Progenitor cell of endocrine pancreas (in vitro differentiated cells): ENCODE measurements around the gene SURF4. TPM values are rescaled to one million over a fixed set of nuclear protein-coding genes. Genes with fewer than 3 reads are reported as not detected.
"Not testable (repeated sequence)": the region's sequence is repeated elsewhere in the genome, so short reads cannot be mapped to it uniquely, and the experiment has no call there.

ENCODE experiments used
- DNase-seq: peaks from one replicate; pipeline ENCODE4 v3.0.0; 2021; ENCODE audit warnings: low spot score; ENCODE audit not compliant: unreplicated experiment
- H3K27ac Mint-ChIP-seq: 2 replicates; pipeline ENCODE4 v1.8.0; 2021; ENCODE audit warnings: mild to moderate bottlenecking, moderate library complexity, mixed read lengths
- H3K27me3 Mint-ChIP-seq: 2 replicates; pipeline ENCODE4 v1.8.0; 2021; ENCODE audit warnings: mixed read lengths
- H3K36me3 Mint-ChIP-seq: 2 replicates; pipeline ENCODE4 v1.8.0; 2022; ENCODE audit warnings: mixed read lengths; ENCODE audit not compliant: insufficient read depth
- H3K4me1 Mint-ChIP-seq: 2 replicates; pipeline ENCODE4 v1.8.0; 2021; ENCODE audit warnings: low read depth, mixed read lengths
- H3K4me3 Mint-ChIP-seq: 2 replicates; pipeline ENCODE4 v1.8.0; 2021; ENCODE audit warnings: low read depth, mild to moderate bottlenecking, moderate library complexity, mixed read lengths
- H3K9me3 Mint-ChIP-seq: 2 replicates; pipeline ENCODE4 v1.8.0; 2021; ENCODE audit warnings: low read depth, mixed read lengths
- total RNA-seq: library from RNA; stranded (reverse); gene quantifications from 2 replicates; pipeline ENCODE4 v1.2.1, GENCODE V29; 2021
- TF ChIP-seq, protein P1 (sequence below): fragments of 200-600 bp; sonication (generic); IDR thresholded peaks from one replicate; pipeline ENCODE4 v1.5.0; 2021; ENCODE audit warnings: antibody characterized with exemption, mild to moderate bottlenecking; ENCODE audit not compliant: unreplicated experiment

The SURF4 gene
- total RNA-seq, 1 donor from 2014 or later: 122 TPM

DNA sequence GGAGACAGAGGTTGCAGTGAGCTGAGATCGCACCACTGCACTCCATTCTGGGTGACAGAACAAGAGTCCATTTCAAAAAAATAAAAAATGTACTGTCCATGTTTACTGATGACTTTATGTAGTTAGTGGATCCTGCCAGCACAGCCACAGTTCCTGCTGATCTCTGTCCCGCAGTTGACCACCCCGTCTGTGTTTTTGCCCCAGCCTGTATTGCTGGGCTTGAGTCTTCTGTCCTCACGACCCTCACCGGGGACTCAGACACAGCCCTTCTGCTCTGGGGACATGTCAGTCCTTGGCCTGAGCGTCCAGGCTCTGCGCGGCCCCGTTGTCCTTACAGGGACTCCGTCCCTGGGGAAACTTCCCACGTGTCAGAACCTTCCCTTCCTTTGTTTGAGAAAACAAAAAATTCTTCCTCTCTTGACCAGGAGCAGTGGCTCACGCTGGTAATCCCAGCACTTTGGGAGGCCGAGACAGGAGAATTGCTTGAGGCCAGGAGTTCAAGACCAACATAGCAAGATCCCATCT lies 54.4 kb downstream of the SURF4 start:
- H3K36me3 Mint-ChIP-seq: no peaks in the 10 kb centered on the region
- TF ChIP-seq, protein P1, sequence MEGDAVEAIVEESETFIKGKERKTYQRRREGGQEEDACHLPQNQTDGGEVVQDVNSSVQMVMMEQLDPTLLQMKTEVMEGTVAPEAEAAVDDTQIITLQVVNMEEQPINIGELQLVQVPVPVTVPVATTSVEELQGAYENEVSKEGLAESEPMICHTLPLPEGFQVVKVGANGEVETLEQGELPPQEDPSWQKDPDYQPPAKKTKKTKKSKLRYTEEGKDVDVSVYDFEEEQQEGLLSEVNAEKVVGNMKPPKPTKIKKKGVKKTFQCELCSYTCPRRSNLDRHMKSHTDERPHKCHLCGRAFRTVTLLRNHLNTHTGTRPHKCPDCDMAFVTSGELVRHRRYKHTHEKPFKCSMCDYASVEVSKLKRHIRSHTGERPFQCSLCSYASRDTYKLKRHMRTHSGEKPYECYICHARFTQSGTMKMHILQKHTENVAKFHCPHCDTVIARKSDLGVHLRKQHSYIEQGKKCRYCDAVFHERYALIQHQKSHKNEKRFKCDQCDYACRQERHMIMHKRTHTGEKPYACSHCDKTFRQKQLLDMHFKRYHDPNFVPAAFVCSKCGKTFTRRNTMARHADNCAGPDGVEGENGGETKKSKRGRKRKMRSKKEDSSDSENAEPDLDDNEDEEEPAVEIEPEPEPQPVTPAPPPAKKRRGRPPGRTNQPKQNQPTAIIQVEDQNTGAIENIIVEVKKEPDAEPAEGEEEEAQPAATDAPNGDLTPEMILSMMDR: no peak
- H3K27me3 Mint-ChIP-seq: peaks cover 6% of the 10 kb centered on the region
- H3K4me1 Mint-ChIP-seq: no peaks in the 10 kb centered on the region
- no peak overlapping the region for H3K27ac Mint-ChIP-seq
- no peak overlapping the region for H3K4me3 Mint-ChIP-seq
- peaks cover 5% of the 10 kb centered on the region for H3K9me3 Mint-ChIP-seq
- no peak for DNase-seq

DNA sequence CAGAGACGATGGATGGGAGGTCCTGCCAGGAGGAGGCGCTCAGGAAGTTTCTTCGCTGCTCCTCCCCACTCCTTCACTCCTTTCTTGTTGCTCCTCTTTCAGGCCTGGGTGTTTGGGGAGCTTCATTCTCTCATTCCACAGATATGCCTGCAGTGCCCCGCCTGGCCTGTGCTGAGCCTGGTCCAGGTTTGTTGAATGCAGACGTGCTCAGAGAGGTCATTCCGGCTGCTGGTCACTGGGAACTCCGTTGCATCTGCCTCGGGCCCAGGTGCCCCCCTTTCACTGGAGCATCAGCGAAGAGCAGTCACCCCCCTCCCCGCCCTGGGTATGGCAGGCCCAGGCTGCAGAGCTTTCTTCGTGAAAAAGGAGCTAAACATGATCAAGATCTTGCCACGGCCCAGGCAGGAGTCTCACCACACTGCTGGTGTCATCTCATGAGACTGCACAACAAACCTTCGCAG lies 55.4 kb downstream of the SURF4 start:
- Mint-ChIP-seq H3K27me3 (peaks cover 6% of the 10 kb centered on the region), H3K4me3 (no peak overlapping the region), H3K4me1 (no peaks in the 10 kb centered on the region), H3K36me3 (no peaks in the 10 kb centered on the region), H3K9me3 (peaks cover 5% of the 10 kb centered on the region), H3K27ac (no peak overlapping the region)
- no peak for DNase-seq
- TF ChIP-seq, protein P1: no peak

DNA sequence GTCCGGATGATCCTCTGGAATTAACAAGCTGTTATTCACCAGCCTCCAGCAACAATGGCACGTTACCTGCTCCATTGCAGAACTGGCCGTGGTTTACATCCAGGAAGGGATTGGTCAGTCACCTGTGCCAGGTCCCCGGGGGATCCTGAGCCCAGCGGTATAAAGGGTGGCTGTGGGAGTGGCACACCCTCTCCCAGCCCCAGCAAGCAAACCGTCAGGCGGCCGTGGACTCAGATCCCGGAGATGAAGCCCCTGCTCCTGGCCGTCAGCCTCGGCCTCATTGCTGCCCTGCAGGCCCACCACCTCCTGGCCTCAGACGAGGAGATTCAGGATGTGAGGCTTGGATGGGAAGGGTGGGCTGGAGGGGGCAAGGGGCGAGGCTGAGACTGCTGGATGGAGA lies 58.3 kb downstream of the SURF4 start:
- not testable (repeated sequence) for H3K4me1 Mint-ChIP-seq, H3K4me3 Mint-ChIP-seq, H3K36me3 Mint-ChIP-seq, H3K27me3 Mint-ChIP-seq, H3K9me3 Mint-ChIP-seq, H3K27ac Mint-ChIP-seq, DNase-seq

DNA sequence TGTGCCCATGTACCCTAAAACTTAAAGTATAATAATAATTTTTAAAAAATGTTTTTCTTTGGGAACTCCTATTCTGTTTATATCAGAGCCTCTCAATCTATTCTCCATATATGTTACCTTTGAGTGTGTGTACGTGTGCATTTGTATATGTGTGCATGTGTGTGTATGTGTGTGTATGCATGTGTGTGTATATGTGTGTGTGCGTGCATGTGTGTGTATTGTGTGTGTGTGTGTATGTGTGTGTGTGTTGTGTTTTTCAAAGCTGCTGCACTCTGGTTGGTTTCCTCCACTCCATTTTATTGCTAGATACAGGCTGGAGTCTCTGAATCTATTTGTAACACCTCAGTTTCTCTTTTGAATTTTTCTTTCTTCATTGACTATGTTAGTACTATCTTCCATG lies 59.9 kb downstream of the SURF4 start:
- no peak for DNase-seq
- Mint-ChIP-seq H3K36me3 (no peaks in the 10 kb centered on the region), H3K27me3 (peaks cover 4% of the 10 kb centered on the region), H3K4me3 (no peak overlapping the region), H3K9me3 (no peaks in the 10 kb centered on the region), H3K27ac (no peak overlapping the region), H3K4me1 (no peaks in the 10 kb centered on the region)
- TF ChIP-seq, protein P1: no peak

Other genes with a start within 250 kb of the SURF4 start
- gene GBGT1, start 212.1 kb downstream of the SURF4 start, total RNA-seq: 5.2 and 7.3 TPM in 2 replicates
- not detected in 2 replicates for gene OBP2B, start 166.8 kb downstream of the SURF4 start, total RNA-seq
- 9.3 and 10.3 TPM in 2 replicates for gene ABO, start 100.9 kb downstream of the SURF4 start, total RNA-seq
- 21.3 and 23.1 TPM in 2 replicates for gene SURF6, start 39.9 kb downstream of the SURF4 start, total RNA-seq
- 48.4 and 49.2 TPM in 2 replicates for gene MED22, start 27.9 kb downstream of the SURF4 start, total RNA-seq
- 2,045 and 2,098 TPM in 2 replicates for gene RPL7A, start 27.8 kb downstream of the SURF4 start, total RNA-seq
- gene SURF1, start 19.6 kb downstream of the SURF4 start, total RNA-seq: 36.3 and 42.9 TPM in 2 replicates
- 15.8 and 19.8 TPM in 2 replicates for gene SURF2, start 19.5 kb downstream of the SURF4 start, total RNA-seq
- 3.8 and 4.0 TPM in 2 replicates for gene STKLD1, start 306 bp upstream of the SURF4 start, total RNA-seq
- gene REXO4, start 42.0 kb upstream of the SURF4 start, total RNA-seq: 30.3 and 30.9 TPM in 2 replicates
- gene ADAMTS13, start 46.3 kb upstream of the SURF4 start, total RNA-seq: 16.0 and 17.8 TPM in 2 replicates
- 55.6 and 56.2 TPM in 2 replicates for gene CACFD1, start 83.9 kb upstream of the SURF4 start, total RNA-seq
- gene SLC2A6, start 103.0 kb upstream of the SURF4 start, total RNA-seq: 4.7 and 5.2 TPM in 2 replicates
- gene MYMK, start 148.9 kb upstream of the SURF4 start, total RNA-seq: not detected in 2 replicates
- 0.07 and 0.14 TPM in 2 replicates for gene ADAMTSL2, start 158.6 kb upstream of the SURF4 start, total RNA-seq
- gene FAM163B, start 233.3 kb upstream of the SURF4 start, total RNA-seq: not detected in 2 replicates